GM19328 (cell line): ENCODE results near the gene PDZD4.
"Not testable (repeated sequence)": the region's sequence is repeated elsewhere in the genome, so short reads cannot be mapped to it uniquely, and the experiment has no call there.

Source experiments
- ATAC-seq: cut with Tn5 transposase; IDR thresholded peaks from one replicate; pipeline ENCODE4 v1.9.1; 2021; ENCODE audit warnings: mild to moderate bottlenecking, moderate library complexity; ENCODE audit not compliant: unreplicated experiment

PDZD4 gene

DNA sequence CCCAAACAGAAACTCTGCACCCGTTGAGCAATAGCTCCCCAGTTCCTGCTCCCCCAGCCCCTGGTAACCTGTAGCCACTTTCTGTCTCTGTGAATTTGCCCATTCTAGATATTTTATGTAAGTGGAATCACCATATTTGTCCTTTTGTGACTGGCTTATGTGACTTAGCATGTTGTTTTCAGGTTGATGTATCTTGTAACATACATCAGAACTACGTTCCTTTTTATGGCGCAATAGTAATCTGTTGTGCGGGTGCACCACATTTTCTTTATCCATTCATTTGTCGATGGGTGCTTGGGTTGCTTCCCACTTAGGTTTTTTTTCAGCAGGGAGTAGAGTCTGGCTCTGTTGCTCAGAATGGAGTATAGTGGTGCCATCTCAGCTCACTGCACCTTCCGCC is 6.6 kb upstream of the PDZD4 start:
- ATAC-seq, result no peak

DNA sequence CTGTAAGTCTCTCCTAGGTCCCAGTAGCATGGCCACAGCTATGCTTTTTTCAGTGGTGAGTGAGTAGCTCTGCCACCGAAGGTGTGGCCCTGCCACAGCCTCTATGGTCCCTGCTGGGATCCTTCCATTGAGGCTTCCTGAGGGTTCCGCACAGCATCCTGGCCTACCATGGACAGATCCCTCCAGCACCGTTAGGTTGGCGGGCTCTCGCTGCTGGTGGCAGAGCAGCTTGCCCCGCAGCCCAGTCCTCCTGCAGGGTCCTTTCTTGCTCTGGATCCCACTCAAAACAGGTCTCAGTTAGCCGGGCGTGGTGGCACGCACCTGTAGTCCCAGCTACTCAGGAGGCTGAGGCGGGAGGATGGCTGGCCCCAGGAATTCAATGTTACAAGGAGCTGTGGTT is 2.4 kb upstream of the PDZD4 start:
- ATAC-seq, result no peak

DNA sequence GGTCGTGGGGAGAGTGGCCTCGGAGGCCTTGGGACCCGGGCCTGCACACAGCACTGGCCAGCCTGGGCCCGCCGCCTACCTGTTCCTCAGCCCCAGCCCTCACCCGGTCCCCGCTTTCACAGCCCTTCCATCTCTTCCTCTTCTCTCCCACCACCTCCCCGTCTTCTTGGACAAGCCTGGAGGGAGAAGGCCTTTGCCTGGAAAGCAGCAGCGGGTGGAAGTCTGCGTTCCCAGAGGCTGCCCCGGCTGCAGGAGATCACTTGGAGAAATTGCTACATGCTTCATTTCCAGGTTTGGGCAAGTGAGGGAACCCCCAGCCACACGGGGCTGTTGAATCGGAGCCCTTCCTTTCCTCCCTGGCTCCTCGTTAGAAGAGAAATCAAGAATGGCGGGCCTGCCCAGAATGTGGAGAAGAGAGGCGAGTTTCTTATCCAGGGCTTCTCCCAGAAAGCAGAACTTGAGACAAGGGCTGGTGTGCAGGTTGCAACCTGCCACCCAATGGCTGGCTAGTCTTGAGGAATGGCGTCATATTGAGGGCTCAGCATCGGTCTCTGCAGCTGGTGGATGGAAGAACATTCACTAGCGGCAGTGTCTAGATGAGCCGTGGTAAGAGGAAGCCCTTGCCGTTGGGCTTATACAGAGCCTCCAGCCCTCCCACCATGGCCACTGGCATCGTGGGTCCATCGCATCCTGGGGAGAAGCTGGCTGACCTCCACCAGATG is 1.2 kb upstream of the PDZD4 start:
- no peak for ATAC-seq

DNA sequence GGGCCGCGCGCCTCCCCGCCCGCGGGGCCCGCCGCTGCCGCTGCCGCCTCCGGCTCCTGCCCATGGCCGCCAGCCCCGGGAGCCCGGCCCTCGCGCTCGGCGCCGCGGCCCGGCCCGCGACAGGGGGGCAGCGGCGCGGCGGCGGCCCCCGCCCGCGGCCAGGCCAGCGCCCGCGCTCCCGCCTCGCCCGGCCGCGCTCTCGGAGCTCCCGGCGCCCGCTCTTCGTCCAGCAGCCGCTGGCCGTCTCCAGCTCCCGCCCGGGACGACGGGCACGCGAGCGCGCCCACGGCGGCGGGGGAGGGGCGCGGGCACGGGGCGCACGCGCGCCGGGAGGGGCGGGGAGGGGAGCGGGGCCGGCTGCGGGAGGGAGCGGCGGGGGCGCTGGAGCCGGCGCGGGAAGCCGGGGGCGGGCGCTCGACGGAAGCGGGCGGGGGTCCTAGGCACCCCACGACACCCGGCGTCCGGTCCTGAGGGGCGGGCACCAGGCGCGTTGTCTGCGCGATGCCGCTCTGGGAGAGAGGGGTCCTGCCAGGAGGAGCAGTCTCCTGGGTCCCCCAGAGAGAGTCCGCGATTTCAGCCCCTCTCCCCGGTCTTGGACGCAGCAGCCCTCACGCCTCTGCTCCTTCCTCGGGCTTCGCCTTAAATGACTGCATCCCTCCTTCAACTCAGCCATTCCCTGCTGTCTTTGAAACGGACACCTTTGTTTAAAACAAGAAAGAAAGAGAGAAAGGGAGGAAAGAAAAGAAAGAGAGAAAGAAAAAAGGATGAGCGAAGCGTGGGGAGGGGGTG is 490 bp upstream of the PDZD4 start:
- ATAC-seq, result no peak

DNA sequence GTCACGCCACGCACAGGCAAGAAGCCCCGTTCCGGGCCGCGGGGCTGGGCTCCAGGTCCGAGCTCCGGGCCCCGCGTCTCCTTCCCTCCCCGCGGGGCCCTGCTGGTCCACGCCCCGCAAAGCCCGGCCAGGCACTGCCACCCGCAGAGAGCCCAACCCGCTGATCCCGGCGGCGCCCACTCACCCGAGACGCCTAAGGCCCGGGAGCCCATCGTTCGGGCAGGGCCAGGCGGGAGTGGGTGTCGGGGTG is 870 bp downstream of the PDZD4 start:
- ATAC-seq, result no peak

DNA sequence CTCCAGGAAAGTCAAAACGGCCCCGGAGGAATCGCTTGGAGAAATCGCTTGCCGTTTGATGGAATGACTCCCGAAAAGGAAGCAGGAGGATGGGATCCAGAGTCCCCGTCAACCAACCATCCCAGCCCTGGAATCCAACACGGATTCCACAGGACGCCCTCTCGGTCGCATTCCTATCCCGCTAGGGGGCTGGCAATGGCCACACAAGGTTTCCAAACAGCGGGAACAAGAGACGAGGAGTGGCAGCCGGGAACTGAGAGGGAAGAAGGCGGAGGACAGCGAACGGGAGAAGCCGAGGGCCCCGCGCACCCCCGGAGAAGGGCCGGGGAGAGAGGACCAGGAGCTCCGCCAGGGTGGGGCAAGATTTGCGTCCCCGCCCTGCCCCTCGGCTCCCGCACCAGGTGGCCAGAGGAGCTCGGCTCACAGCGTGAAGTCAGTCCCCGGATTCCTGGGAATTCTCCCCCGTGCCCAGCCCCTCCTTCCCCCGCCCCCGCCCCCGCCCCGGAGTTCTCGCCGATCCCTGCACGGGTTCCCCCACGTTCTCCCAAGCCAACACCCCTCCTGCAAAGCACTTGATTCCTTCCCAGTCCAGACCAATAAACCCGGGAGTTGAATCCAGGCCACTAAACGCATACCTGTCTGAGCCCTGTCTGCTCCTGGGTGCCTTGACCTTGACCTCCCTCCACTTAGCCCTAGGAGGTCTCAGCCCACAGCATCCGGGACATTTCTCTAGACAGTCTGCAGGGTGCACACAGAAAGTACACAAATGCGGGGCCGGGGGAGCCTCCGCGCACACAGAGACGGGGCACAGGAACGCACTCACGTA is 1.4 kb downstream of the PDZD4 start:
- no peak for ATAC-seq

DNA sequence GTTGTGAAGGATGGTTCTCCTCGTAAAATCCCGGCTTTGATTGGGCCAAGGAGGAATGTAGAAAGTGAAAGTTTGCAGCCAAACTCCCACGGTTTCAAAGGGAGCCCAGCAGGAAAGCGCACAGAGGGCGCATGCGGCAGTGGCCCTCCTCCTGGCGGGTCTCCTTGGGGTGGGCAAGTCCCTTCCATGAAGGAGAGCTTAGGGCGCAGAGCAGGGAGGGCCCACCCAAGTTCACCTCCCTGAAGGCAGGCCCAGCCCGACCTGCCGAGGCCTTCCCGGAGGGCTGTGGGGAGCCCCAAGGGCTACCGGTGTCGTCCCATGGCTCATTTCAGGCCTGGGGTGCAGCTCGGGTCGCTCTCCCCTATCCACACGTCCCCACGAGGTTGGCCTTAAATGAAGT is 2.0 kb downstream of the PDZD4 start:
- no peak for ATAC-seq

DNA sequence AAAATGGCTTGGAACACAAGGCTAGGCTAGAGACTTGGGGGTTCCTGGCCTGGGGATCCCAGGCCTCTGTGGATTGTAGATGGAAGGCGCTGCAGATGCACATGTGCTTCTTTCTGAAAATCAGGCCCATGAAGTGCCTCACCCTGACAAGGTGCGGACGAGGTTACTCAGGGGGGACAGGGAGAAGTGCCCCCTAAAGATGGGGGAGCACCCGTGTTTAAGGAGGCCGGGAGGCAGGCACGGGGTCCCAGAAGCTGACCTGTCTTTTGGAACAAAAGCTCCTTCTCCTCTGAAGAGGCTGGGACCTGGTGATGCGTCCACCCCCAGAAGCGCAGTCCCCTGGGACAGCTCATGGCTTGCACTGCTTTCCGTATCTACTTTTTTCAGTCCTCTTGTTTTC is 2.4 kb downstream of the PDZD4 start:
- no peak for ATAC-seq

DNA sequence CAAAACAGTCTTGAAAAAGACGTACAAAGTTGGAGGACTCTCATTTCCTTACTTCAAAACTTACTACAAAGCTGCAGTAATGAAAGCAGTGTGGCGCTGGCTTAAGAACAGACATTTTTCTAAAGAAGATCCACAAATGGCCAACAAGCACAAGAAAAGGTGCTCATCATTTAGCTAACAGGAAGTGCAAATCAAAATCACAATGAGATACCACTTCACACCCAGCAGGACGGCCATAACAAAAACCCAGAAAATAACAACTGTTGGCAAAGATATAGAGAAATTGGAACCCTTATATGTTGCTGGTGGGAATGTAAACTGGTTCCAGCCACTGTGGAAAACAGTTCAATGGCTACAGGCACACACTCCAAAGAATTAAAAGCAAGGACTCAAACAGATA is 3.3 kb downstream of the PDZD4 start:
- no peak for ATAC-seq

DNA sequence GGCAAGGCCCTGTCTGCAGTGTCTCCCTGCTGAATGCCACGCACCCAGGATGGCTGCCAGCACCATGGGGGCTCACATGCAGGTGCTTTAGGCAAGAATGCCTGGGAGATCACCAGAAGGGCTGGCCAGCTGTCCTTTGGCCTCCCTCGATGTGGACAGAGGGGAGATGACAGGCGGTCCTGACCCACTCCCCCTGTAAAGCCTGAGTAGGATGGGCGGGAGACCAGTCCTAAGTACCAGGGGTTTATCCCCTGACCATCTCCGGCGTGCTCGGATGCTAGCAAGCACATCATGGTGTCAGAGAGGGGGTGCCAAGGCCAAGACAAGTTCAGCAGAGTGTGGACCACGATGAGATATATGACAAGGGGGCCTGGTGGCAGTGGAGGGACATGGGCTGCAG is 5.3 kb downstream of the PDZD4 start:
- no peak for ATAC-seq

DNA sequence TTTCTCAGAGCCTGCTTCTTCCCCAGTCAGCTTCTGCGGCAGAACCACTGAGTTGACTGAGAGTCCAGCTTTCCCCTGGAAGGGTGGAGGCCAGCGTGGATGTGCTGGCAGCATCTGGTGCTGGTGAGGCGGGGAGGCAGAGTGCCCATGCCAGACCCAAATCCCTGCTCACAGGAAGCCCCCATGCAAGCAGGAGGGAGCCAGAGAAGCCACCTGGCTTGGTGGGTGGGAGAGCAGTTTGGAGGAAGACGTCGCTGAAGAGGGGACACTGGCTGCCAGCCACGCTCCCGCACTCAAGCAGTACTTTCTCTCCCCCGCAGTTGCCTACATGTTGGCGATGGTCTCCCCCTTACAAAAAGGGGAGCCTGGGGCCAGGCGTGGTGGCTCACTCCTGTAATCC is 6.0 kb downstream of the PDZD4 start:
- no peak for ATAC-seq

DNA sequence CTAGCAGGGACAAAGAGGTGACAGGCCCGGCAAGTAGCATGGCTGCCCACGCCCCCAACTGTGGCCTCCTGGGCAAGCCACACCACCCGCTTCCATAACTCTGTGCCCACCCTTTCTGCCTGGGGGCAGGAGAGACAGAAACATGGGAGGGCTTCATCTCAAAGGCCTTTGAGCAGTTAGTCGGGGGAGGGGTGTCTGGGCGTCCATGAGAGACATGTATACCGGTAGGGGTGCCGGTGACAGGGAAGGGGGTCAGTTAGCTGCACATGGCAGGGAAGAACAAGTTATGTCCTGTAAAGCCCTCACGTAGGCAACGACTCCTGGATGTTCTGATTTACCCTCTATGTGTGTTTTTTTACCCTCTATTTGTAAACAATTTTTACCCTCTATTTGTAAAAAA is 9.3 kb downstream of the PDZD4 start:
- ATAC-seq, result no peak

DNA sequence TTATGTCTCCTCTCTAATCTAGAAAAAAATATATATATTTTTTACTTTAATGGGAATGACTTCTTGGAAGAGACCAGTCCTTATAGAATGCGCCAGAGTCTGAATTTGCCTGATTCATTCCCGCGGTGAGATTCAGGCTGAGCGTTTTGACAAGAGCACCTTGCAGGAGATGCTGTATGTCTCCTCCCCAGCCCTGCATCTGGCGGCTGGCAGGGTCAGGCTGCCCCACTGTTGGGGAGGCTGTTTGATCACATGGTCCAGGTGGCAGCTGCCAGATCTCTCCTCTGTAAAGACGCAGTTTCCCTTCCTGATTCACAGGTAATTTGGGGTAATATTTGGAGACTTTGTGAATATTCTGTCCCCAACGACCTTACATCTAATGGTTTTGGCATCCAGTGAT is 9.7 kb downstream of the PDZD4 start:
- ATAC-seq, result no peak

DNA sequence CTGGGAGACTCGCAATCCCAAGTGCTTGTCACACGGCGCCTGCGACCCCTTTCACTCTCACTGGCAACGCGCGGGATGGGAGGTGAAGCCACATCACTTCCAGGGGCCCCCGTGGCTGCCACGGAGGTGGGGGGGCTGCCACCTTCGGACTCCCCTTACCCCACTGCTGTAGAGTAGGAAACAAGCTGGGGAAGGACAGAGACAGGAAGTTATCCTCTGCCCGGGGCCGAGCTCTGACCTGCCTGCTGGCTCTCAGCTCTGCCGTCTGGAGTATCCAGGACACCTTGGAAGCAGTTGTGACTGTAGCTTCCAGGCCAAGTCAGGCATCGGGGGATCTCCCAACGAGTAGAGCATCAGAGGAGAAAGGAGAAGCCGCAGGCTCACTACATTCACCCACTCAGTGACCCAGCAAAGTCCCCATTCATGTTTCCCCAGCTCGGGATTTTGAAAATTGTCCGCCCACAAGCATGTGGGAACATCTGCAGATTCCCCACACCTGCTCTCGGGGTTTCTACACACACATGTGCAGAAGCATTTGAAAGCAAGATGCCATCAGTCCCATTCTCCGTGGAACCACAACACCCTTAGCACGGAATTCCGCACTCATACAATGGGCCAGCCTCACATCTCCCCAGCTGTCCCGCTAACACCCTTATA is 10.8 kb downstream of the PDZD4 start:
- ATAC-seq, result no peak

DNA sequence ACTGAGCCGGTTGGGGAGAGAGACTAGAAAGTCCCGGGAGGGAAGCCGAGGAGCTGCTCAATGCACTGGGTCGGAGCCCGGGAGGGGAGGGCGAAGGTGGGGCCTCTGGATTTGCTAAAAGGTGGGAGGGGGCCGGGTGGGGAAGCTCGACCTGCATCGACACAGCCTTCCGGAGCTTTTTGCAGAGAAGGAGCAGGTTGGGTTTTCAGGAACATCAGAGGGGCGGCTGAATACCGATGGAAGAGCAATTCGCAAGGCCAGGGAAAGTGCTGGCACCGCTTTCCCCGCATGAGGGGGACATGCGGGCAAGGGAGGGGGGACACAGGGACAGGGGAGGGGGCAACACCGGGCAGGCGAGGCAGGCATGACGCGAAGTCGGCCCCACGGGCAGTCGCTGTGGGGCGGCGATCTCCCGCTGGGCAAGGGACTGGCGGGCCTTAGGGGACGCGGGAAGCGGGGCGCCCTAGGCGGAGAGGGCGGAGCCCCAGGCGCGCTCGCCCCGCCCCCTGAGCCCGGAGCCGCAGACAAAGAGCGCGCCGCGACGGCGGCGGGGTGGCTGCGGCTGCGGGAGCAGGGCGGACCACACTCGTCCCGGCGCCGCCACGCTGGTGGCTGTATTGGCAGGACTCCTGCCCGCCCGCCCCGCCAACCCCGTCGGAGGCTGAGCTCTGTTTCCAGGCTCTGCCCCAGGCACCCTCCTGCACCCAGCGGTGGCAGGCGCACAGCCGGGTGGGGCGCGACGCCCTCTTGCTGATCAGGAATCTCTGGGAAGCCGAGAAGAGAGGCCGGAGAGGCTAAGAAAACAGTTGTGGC is 11.6 kb downstream of the PDZD4 start:
- no peak for ATAC-seq

DNA sequence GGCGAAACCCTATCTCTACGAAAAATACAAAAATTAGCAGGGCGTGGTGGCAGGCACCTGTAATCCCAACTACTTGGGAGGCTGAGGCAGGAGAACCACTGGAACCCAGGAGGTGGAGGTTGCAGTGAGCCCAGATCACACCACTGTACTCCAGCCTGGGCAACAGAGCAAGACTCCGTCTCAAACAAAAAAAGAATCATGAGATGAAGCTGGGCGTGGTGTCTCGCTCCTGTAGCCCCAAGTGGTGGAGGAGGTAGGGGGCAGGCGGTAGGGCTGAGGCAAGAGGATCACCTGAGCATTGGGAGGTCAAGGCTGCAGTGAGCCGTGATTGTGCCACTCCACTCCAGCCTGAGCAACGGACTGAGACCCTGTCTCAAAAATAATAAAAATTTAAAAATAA is 12.3 kb downstream of the PDZD4 start:
- ATAC-seq, result not testable (repeated sequence)

DNA sequence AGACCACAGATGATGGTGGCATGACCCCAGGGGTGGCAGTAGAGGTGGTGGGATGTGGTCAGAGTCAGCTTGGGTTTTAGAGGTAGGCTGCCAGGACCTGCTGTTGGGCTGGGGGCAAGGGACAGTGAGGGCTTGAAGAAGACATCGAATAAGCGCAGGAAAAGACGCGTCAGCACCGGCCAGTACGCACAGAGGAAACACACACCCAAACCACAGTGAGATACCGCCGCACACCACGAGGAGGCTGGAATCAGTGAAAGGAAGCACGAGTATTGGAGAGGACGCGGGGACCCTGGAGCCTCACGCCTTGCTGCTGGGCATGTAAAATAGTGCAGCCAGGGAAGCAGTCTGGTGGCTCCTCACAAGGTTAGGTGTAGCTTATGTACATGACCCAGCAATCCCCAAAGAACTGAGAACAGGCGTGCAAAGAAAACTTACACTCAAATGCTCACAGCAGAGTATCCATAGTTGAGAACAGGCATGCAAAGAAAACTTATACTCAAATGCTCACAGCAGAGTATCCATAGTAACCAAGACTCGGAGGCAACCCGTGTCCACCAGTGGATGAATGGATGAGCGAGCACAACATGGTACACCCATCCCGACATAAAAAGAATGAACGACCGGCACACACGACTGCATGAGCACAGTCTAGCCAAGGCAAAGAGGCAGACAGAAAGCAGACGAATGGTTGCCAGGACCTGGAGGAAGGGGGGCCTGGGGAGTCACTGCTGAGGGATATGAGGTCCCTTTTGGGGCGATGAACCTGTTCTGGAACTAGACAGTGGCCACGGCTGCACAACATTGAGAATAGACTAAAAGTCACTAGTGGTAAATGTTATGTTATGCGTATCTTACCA is 13.3 kb downstream of the PDZD4 start:
- ATAC-seq, result no peak

DNA sequence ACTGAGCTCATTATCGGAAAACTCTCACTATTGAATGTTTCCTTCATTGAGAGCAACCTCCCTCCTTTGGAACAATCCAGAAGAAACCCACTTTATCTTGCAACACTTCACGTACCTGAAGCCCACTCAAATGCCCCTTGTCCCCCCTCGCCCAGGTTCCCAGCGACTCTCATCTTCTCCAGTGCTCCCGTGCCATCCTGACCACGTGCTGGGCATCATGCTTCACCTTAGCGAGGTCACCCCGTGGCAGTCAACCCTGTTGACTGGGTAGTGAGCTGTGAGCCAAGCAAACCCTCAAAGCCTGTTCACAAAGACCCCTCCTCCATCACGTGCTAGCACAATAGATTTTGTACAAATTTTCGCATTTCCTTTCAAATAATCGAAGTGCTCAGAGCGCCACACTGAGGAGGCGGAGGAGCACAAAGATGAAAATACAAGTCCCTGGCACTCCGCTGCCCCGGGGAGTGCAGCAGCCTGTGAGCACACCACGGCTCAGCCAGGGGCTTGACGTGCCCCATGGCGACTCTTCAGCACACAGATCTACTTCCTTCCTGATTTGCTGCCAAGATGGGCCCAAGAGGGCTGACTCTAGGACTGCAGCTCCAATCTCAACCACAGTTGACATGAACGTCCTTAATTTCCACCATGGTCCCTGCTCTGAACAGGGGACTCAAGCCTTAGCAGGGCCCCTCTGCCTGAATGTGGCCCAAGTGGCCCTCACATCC is 15.6 kb downstream of the PDZD4 start:
- ATAC-seq, result no peak

DNA sequence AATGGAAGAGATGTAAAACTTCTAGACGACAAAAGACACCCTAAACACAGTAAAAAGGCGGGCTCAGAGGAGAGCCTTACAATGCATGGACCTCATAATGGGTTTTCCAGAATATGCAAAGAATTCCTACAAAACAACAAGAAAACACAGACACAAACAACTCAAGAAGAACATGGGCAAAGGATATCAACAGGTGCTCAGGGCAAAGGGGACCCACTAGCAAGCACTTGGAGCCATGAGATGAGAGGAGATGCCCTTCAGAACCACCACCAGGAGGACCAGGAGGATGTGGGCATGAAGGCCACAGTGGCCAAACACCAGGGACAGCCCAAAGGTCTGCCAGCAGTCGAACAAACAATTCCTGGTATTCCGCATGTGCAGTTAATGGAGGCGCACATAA is 17.2 kb downstream of the PDZD4 start:
- no peak for ATAC-seq
